Measurements from ENCODE around the gene ABT1.

GRCh38 chr6:26552640-26553188, 44.0 kb upstream of the ABT1 start:
- TF ChIP-seq POLR2A (IDR thresholded peaks at IDR 0.05; ENCODE audit: low read length) = no peak
- TF ChIP-seq GATA1 (IDR thresholded peaks at IDR 0.05; ENCODE audit: low read depth, low read length) = no peak

Data from erythroblast (primary cell).